Progenitor cell of endocrine pancreas (in vitro differentiated cells): ENCODE measurements around the gene FUT8. TPM values are rescaled to one million over a fixed set of nuclear protein-coding genes. Genes with fewer than 3 reads are reported as not detected.
A peak's percentile ranks its signal among the peaks of the same experiment; 100 is the strongest.

Experiments used
- DNase-seq: peaks from one replicate; pipeline ENCODE4 v3.0.0; 2021; ENCODE audit warnings: low spot score; ENCODE audit not compliant: unreplicated experiment
- H3K27ac Mint-ChIP-seq: 2 replicates; pipeline ENCODE4 v1.8.0; 2021; ENCODE audit warnings: mild to moderate bottlenecking, moderate library complexity, mixed read lengths
- H3K27me3 Mint-ChIP-seq: 2 replicates; pipeline ENCODE4 v1.8.0; 2021; ENCODE audit warnings: mixed read lengths
- H3K36me3 Mint-ChIP-seq: 2 replicates; pipeline ENCODE4 v1.8.0; 2022; ENCODE audit warnings: mixed read lengths; ENCODE audit not compliant: insufficient read depth
- H3K4me1 Mint-ChIP-seq: 2 replicates; pipeline ENCODE4 v1.8.0; 2021; ENCODE audit warnings: low read depth, mixed read lengths
- H3K4me3 Mint-ChIP-seq: 2 replicates; pipeline ENCODE4 v1.8.0; 2021; ENCODE audit warnings: low read depth, mild to moderate bottlenecking, moderate library complexity, mixed read lengths
- H3K9me3 Mint-ChIP-seq: 2 replicates; pipeline ENCODE4 v1.8.0; 2021; ENCODE audit warnings: low read depth, mixed read lengths
- CTCF ChIP-seq: fragments of 200-600 bp; sonication (generic); IDR thresholded peaks from one replicate; pipeline ENCODE4 v1.5.0; 2021; ENCODE audit warnings: antibody characterized with exemption, mild to moderate bottlenecking; ENCODE audit not compliant: unreplicated experiment
- total RNA-seq: library from RNA; stranded (reverse); gene quantifications from 2 replicates; pipeline ENCODE4 v1.2.1, GENCODE V29; 2021

FUT8 gene
- total RNA-seq, 1 donor from 2014 or later = 38.8 TPM

- H3K4me3 Mint-ChIP-seq = no peak overlapping the region
- peaks cover 6% of the 10 kb centered on the region for H3K27me3 Mint-ChIP-seq
Observed at GRCh38 chr14:65769151-65769550, 356.6 kb downstream of the FUT8 start.

GRCh38 chr14:65770681-65771080 is 358.2 kb downstream of the FUT8 start:
- Mint-ChIP-seq H3K27ac (no peak overlapping the region), H3K4me3 (no peak overlapping the region), H3K27me3 (peaks cover 11% of the 10 kb centered on the region), H3K36me3 (no peaks in the 10 kb centered on the region), H3K9me3 (peaks cover 8% of the 10 kb centered on the region), H3K4me1 (peaks cover 13% of the 10 kb centered on the region)
- TF ChIP-seq CTCF = no peak
- DNase-seq = no peak

More at GRCh38 chr14:65769151-65769550, 356.6 kb downstream of the FUT8 start:
- no peaks in the 10 kb centered on the region for H3K36me3 Mint-ChIP-seq
- no peak overlapping the region for H3K27ac Mint-ChIP-seq
- no peak for DNase-seq
- H3K9me3 Mint-ChIP-seq = peaks cover 8% of the 10 kb centered on the region
- no peak for TF ChIP-seq CTCF
- peaks cover 13% of the 10 kb centered on the region for H3K4me1 Mint-ChIP-seq

- Mint-ChIP-seq H3K36me3 (no peaks in the 10 kb centered on the region), H3K27me3 (peaks cover 17% of the 10 kb centered on the region), H3K4me1 (peaks cover 13% of the 10 kb centered on the region), H3K27ac (no peak overlapping the region), H3K9me3 (peaks cover 8% of the 10 kb centered on the region), H3K4me3 (no peak overlapping the region)
- no peak for DNase-seq
- no peak for TF ChIP-seq CTCF
Observed at GRCh38 chr14:65771271-65771670, 358.7 kb downstream of the FUT8 start.

GRCh38 chr14:65772466-65772865 is 359.9 kb downstream of the FUT8 start:
- Mint-ChIP-seq H3K9me3 (peaks cover 8% of the 10 kb centered on the region), H3K36me3 (no peaks in the 10 kb centered on the region), H3K4me1 (peaks cover 13% of the 10 kb centered on the region), H3K27ac (no peak overlapping the region), H3K27me3 (peaks cover 21% of the 10 kb centered on the region), H3K4me3 (no peak overlapping the region)
- TF ChIP-seq CTCF = no peak
- no peak for DNase-seq

GRCh38 chr14:65772921-65773574 is 360.5 kb downstream of the FUT8 start:
- no peak for TF ChIP-seq CTCF
- DNase-seq = no peak
- H3K4me1 Mint-ChIP-seq = peaks cover 13% of the 10 kb centered on the region
- no peaks in the 10 kb centered on the region for H3K36me3 Mint-ChIP-seq
- peak overlapping the region; percentile 32 for H3K27ac Mint-ChIP-seq
- H3K4me3 Mint-ChIP-seq = no peak overlapping the region
- peaks cover 8% of the 10 kb centered on the region for H3K9me3 Mint-ChIP-seq
- peaks cover 21% of the 10 kb centered on the region for H3K27me3 Mint-ChIP-seq
